HG02610 (cell line): ENCODE measurements around the gene MYH13.

Experiments
- ATAC-seq: cut with Tn5 transposase; IDR thresholded peaks from one replicate; pipeline ENCODE4 v1.9.1; 2021; ENCODE audit warnings: mild to moderate bottlenecking, moderate library complexity; ENCODE audit not compliant: unreplicated experiment

The MYH13 gene

GRCh38 chr17:10372906-10373305, at the start of gene MYH13:
Gene MYH13 (minus strand): TSS chr17:10373006. CDS start chr17:10364530, 8,476 bp downstream.
- ATAC-seq, result no peak

- ATAC-seq, result no peak
These were observed 49.2 kb upstream of the MYH13 start, which contains the start of gene MYH8 for GRCh38 chr17:10421900-10422542. Gene MYH8 (minus strand): TSS chr17:10421950. CDS start chr17:10420227, 1,723 bp downstream.

- ATAC-seq, result no peak
These were observed 48.4 kb upstream of the MYH13 start for GRCh38 chr17:10421211-10421610.

- no peak for ATAC-seq
These were observed 48.0 kb upstream of the MYH13 start for GRCh38 chr17:10420811-10421210.

GRCh38 chr17:10417431-10417830, 44.6 kb upstream of the MYH13 start:
- no peak for ATAC-seq

GRCh38 chr17:10415161-10415560, 42.4 kb upstream of the MYH13 start:
- ATAC-seq, result no peak

GRCh38 chr17:10403589-10403988, 30.8 kb upstream of the MYH13 start:
- no peak for ATAC-seq

GRCh38 chr17:10398352-10398751, 25.5 kb upstream of the MYH13 start:
- no peak for ATAC-seq

- no peak for ATAC-seq
These were observed 23.8 kb upstream of the MYH13 start for GRCh38 chr17:10396524-10397163.

- ATAC-seq, result peak; percentile 90
These were observed 21.5 kb upstream of the MYH13 start for GRCh38 chr17:10394201-10394887.

GRCh38 chr17:10392880-10393279, 20.1 kb upstream of the MYH13 start:
- no peak for ATAC-seq

GRCh38 chr17:10385871-10386270, 13.1 kb upstream of the MYH13 start:
- no peak for ATAC-seq

- ATAC-seq, result no peak
These were observed 11.4 kb upstream of the MYH13 start for GRCh38 chr17:10384175-10384574.

- no peak for ATAC-seq
These were observed 8.0 kb upstream of the MYH13 start for GRCh38 chr17:10380631-10381408.

- no peak for ATAC-seq
These were observed 2.7 kb downstream of the MYH13 start for GRCh38 chr17:10370016-10370608.

GRCh38 chr17:10369239-10369638, 3.6 kb downstream of the MYH13 start:
- no peak for ATAC-seq

- ATAC-seq, result no peak
These were observed 4.2 kb downstream of the MYH13 start for GRCh38 chr17:10368561-10368960.

GRCh38 chr17:10360578-10360977, 12.2 kb downstream of the MYH13 start:
- no peak for ATAC-seq

GRCh38 chr17:10357768-10358167, 15.0 kb downstream of the MYH13 start:
- no peak for ATAC-seq

GRCh38 chr17:10354651-10355050, 18.2 kb downstream of the MYH13 start:
- ATAC-seq, result no peak

- ATAC-seq, result no peak
These were observed 19.9 kb downstream of the MYH13 start for GRCh38 chr17:10352893-10353292.
